SK-N-MC (cell line): ENCODE results near the gene SEMA3C.

Experiments
- DNase-seq: peaks from one replicate; pipeline ENCODE4 v3.0.0-alpha.2; 2011; ENCODE audit warnings: low read depth, low spot score
- H3K27ac ChIP-seq: fragments of 200-600 bp; sonication (generic); 2 replicates; pipeline ENCODE4 v1.5.1; 2016; ENCODE audit warnings: mixed run types
- H3K36me3 ChIP-seq: fragments of 200-600 bp; sonication (generic); 2 replicates; pipeline ENCODE4 v1.6.1; 2017; ENCODE audit warnings: antibody characterized with exemption, low read length, mixed read lengths; ENCODE audit not compliant: insufficient read depth
- H3K4me3 ChIP-seq: fragments of 200-600 bp; sonication (generic); 2 replicates; pipeline ENCODE4 v1.5.1; 2016
- H3K9ac ChIP-seq: fragments of 200-600 bp; sonication (generic); 2 replicates; pipeline ENCODE4 v1.8.0; 2017; ENCODE audit warnings: mixed run types, mixed read lengths; ENCODE audit not compliant: insufficient read length
- H3K9me3 ChIP-seq: fragments of 200-600 bp; sonication (generic); 2 replicates; pipeline ENCODE4 v1.6.1; 2017; ENCODE audit warnings: low read depth, mild to moderate bottlenecking, antibody characterized with exemption, low read length, moderate library complexity, mixed read lengths
- EZH2 ChIP-seq: fragments of 200-600 bp; sonication (generic); IDR thresholded peaks from one replicate; pipeline ENCODE4 v1.6.1; 2017; ENCODE audit warnings: antibody characterized with exemption
- FOXP2 ChIP-seq: optimal IDR thresholded peaks from 2 replicates; pipeline ENCODE3; 2011; ENCODE audit warnings: mild to moderate bottlenecking, moderate library complexity; ENCODE audit not compliant: insufficient read depth; ENCODE audit errors: extremely low read length, control extremely low read depth
- POLR2AphosphoS5 ChIP-seq: IDR thresholded peaks from 2 replicates; pipeline ENCODE4 v1.6.1; 2012; ENCODE audit warnings: mild to moderate bottlenecking, low read depth, low read length, borderline replicate concordance

Gene SEMA3C

GRCh38 chr7:80918399-80918798 is 452 bp downstream of the SEMA3C start:
- TF ChIP-seq EZH2 (no peak), FOXP2 (no peak), POLR2AphosphoS5 (no peak)
- no peak for DNase-seq
- H3K36me3 ChIP-seq, result peaks cover 31% of the 10 kb centered on the region
- peak overlapping the region; percentile 76 for H3K9ac ChIP-seq
- no peaks in the 10 kb centered on the region for H3K9me3 ChIP-seq
- H3K27ac ChIP-seq, result no peak overlapping the region
- peak overlapping the region; percentile 86 for H3K4me3 ChIP-seq

GRCh38 chr7:80916770-80917741 is 1.8 kb downstream of the SEMA3C start:
- TF ChIP-seq FOXP2, result no peak
- TF ChIP-seq POLR2AphosphoS5, result no peak
- TF ChIP-seq EZH2, result no peak
- H3K9ac ChIP-seq, result peak overlapping the region; percentile 76
- 0 out of 2 replicates have a peak overlapping the region, but pooled peaks have one; percentile 10 for H3K27ac ChIP-seq
- no peak for DNase-seq
- no peaks in the 10 kb centered on the region for H3K9me3 ChIP-seq
- H3K4me3 ChIP-seq, result peak overlapping the region; percentile 86
- H3K36me3 ChIP-seq, result peaks cover 38% of the 10 kb centered on the region

GRCh38 chr7:80910228-80910627 is 8.6 kb downstream of the SEMA3C start:
- Histone ChIP-seq H3K9me3 (no peaks in the 10 kb centered on the region), H3K36me3 (peaks cover 33% of the 10 kb centered on the region), H3K27ac (no peak overlapping the region), H3K9ac (no peak overlapping the region), H3K4me3 (no peak overlapping the region)
- no peak for DNase-seq
- TF ChIP-seq EZH2 (no peak), POLR2AphosphoS5 (no peak), FOXP2 (no peak)

GRCh38 chr7:80908360-80908797 is 10.5 kb downstream of the SEMA3C start:
- no peak for DNase-seq
- 0 out of 2 replicates have a peak overlapping the region, but pooled peaks have one; percentile 2 for H3K4me3 ChIP-seq
- H3K36me3 ChIP-seq, result peaks cover 31% of the 10 kb centered on the region
- peak overlapping the region; percentile 19 for H3K9ac ChIP-seq
- TF ChIP-seq EZH2 (no peak), FOXP2 (no peak), POLR2AphosphoS5 (no peak)
- H3K9me3 ChIP-seq, result no peaks in the 10 kb centered on the region
- H3K27ac ChIP-seq, result peak overlapping the region; percentile 92

- Histone ChIP-seq H3K9me3 (no peaks in the 10 kb centered on the region), H3K9ac (no peak overlapping the region), H3K36me3 (peaks cover 36% of the 10 kb centered on the region), H3K4me3 (peak overlapping the region; percentile 67), H3K27ac (peak overlapping the region; percentile 92)
- DNase-seq, result no peak
- TF ChIP-seq POLR2AphosphoS5 (no peak), EZH2 (no peak), FOXP2 (no peak)
Measured at GRCh38 chr7:80907612-80908011, 11.2 kb downstream of the SEMA3C start.

GRCh38 chr7:80907141-80907601 is 11.7 kb downstream of the SEMA3C start:
- Histone ChIP-seq H3K9ac (no peak overlapping the region), H3K36me3 (peaks cover 33% of the 10 kb centered on the region), H3K4me3 (peak overlapping the region; percentile 67), H3K27ac (peak overlapping the region; percentile 92), H3K9me3 (0 out of 2 replicates have a peak, but pooled peaks cover 2% of the 10 kb centered on the region)
- DNase-seq, result peak; percentile 88
- TF ChIP-seq FOXP2 (no peak), POLR2AphosphoS5 (peak; percentile 61; the same call in 1 of the 2 replicates), EZH2 (no peak)

GRCh38 chr7:80905334-80905733 is 13.5 kb downstream of the SEMA3C start:
- 0 out of 2 replicates have a peak, but pooled peaks cover 7% of the 10 kb centered on the region for H3K9me3 ChIP-seq
- H3K9ac ChIP-seq, result no peak overlapping the region
- DNase-seq, result no peak
- H3K36me3 ChIP-seq, result peaks cover 40% of the 10 kb centered on the region
- 0 out of 2 replicates have a peak overlapping the region, but pooled peaks have one; percentile 17 for H3K4me3 ChIP-seq
- 0 out of 2 replicates have a peak overlapping the region, but pooled peaks have one; percentile 92 for H3K27ac ChIP-seq
- TF ChIP-seq EZH2 (no peak), POLR2AphosphoS5 (no peak), FOXP2 (no peak)

- H3K4me3 ChIP-seq, result no peak overlapping the region
- TF ChIP-seq FOXP2, result no peak
- H3K9me3 ChIP-seq, result 0 out of 2 replicates have a peak, but pooled peaks cover 7% of the 10 kb centered on the region
- no peak overlapping the region for H3K9ac ChIP-seq
- DNase-seq, result no peak
- H3K36me3 ChIP-seq, result peaks cover 42% of the 10 kb centered on the region
- no peak overlapping the region for H3K27ac ChIP-seq
Measured at GRCh38 chr7:80902716-80903308, 16.0 kb downstream of the SEMA3C start.
